ENCODE data around the gene EN1.
A peak's percentile ranks its signal among the peaks of the same experiment; 100 is the strongest.

Gene EN1

GRCh38 chr2:118844261-118845004, 3.0 kb downstream of the EN1 start:
- TF ChIP-seq CTCF (IDR thresholded peaks at IDR 0.05; ENCODE audit: control extremely low read depth, extremely low read depth, low read depth, missing control alignments): no peak
- CTCF ChIA-PET: interaction anchor here (1.4 kb wide), 1 partner anchor 11 kb away, joined by 9 read pairs; no protein-coding TSS in a partner anchor
- POLR2A ChIA-PET: no interaction called here
- no peak for DNase-seq (ENCODE audit: extremely low spot score)

- ChIA-PET CTCF (no interaction called here), POLR2A (no interaction called here)
- no peak for TF ChIP-seq CTCF (IDR thresholded peaks at IDR 0.05; ENCODE audit: control extremely low read depth, extremely low read depth, low read depth, missing control alignments)
- DNase-seq (ENCODE audit: extremely low spot score): no peak
These were observed 3.8 kb downstream of the EN1 start for GRCh38 chr2:118843483-118844132.

- TF ChIP-seq CTCF (IDR thresholded peaks at IDR 0.05; ENCODE audit: control extremely low read depth, extremely low read depth, low read depth, missing control alignments): no peak
- POLR2A ChIA-PET: no interaction called here
- CTCF ChIA-PET: no interaction called here
- DNase-seq (ENCODE audit: extremely low spot score): peak; percentile 19
These were observed 4.6 kb downstream of the EN1 start for GRCh38 chr2:118842661-118843482.

GRCh38 chr2:118841828-118842461, 5.5 kb downstream of the EN1 start:
- DNase-seq (ENCODE audit: extremely low spot score): no peak
- POLR2A ChIA-PET: no interaction called here
- TF ChIP-seq CTCF (IDR thresholded peaks at IDR 0.05; ENCODE audit: control extremely low read depth, extremely low read depth, low read depth, missing control alignments): no peak
- CTCF ChIA-PET: no interaction called here

- no peak for TF ChIP-seq CTCF (IDR thresholded peaks at IDR 0.05; ENCODE audit: control extremely low read depth, extremely low read depth, low read depth, missing control alignments)
- ChIA-PET CTCF (no interaction called here), POLR2A (no interaction called here)
- no peak for DNase-seq (ENCODE audit: extremely low spot score)
These were observed 6.0 kb downstream of the EN1 start for GRCh38 chr2:118841450-118841827.

- TF ChIP-seq CTCF (IDR thresholded peaks at IDR 0.05; ENCODE audit: control extremely low read depth, extremely low read depth, low read depth, missing control alignments): no peak
- ChIA-PET CTCF (no interaction called here), POLR2A (no interaction called here)
- DNase-seq (ENCODE audit: extremely low spot score): no peak
These were observed 8.6 kb downstream of the EN1 start for GRCh38 chr2:118838741-118839455.
